ENCODE measurements around the gene ZCCHC14. TPM values are rescaled to one million over a fixed set of nuclear protein-coding genes. Genes with fewer than 3 reads are reported as not detected.

Gene ZCCHC14
- total and polyA plus RNA-seq, 4 donors = 7.4 to 31.1 (median 19.3) TPM

DNA sequence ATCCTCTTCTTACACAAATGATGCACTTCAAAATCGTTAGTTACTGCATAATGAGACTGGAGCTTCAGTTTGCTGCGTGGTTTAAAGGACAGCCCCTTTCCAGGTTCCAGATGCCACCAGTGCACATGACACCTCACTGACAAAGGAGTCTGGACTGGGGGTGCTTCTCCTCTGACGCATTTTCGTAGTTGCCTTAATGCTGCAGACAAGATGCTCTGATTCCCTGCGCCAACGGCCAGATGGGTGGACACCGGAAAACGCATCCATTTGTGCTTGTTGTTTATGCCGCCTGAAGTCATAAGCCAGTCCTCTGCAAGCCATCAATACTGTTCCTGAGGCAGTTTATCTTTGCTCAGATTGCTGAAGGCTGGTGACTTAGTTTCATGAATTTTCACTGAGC lies 125.3 kb downstream of the ZCCHC14 start:
- H3K9ac ChIP-seq (ENCODE audit: insufficient read depth in 1 of 2, low read length in 2 of 2) = no peak overlapping the region
- H3K27ac ChIP-seq (ENCODE audit: low read depth in 1 of 2, low read length in 1 of 2) = no peak overlapping the region
- peaks cover 0 to 6% (median 0%) of the 10 kb centered on the region in 4 donors for H3K36me3 ChIP-seq (ENCODE audit: control insufficient read depth in 4 of 4, insufficient read depth in 4 of 4, low read length in 4 of 4)
- H3K4me3 ChIP-seq = no peak overlapping the region
- H3K9me3 ChIP-seq (ENCODE audit: control insufficient read depth in 4 of 4, insufficient read depth in 3 of 4, low read length in 3 of 4) = no peaks in the 10 kb centered on the region
- H3K4me1 ChIP-seq (ENCODE audit: control insufficient read depth in 5 of 5, insufficient read depth in 5 of 5, low read length in 5 of 5) = peaks cover 2 to 21% (median 9%) of the 10 kb centered on the region in 5 donors
- DNase-seq = no peak
- 87 to 94% methylated on average over 9 of the region's 9 CpGs for WGBS, 2 donors
- H3K27me3 ChIP-seq (ENCODE audit: control insufficient read depth in 3 of 3, insufficient read depth in 3 of 3, low read length in 2 of 3) = no peaks in the 10 kb centered on the region
- ATAC-seq (ENCODE audit: insufficient read depth, low FRiP score) = no peak
- TF ChIP-seq CTCF (IDR thresholded peaks at IDR 0.05; ENCODE audit: control extremely low read depth, extremely low read depth) = no peak

DNA sequence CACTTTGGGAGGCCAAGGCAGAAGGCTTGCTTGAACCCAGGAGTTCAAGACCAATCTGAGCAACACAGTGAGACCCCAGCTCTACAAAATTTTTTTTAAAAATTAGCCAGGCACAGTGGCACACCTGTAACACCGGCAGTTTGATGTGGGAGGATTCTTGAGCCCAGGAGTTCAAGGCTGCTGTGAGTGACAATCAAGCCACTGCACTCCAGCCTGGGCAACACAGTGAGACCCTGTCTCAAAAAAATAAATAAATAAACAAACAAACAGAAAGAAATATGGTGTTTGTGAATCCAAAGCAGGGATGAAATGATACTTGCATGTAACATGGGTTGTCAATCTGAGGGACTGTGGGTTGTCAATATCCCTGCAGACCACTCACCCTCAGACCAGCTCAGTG lies 125.9 kb downstream of the ZCCHC14 start:
- no peak for TF ChIP-seq CTCF (IDR thresholded peaks at IDR 0.05; ENCODE audit: control extremely low read depth, extremely low read depth)
- H3K4me3 ChIP-seq = no peak overlapping the region
- no peak overlapping the region for H3K9ac ChIP-seq (ENCODE audit: insufficient read depth in 1 of 2, low read length in 2 of 2)
- no peaks in the 10 kb centered on the region for H3K9me3 ChIP-seq (ENCODE audit: control insufficient read depth in 4 of 4, insufficient read depth in 3 of 4, low read length in 3 of 4)
- H3K27me3 ChIP-seq (ENCODE audit: control insufficient read depth in 3 of 3, insufficient read depth in 3 of 3, low read length in 2 of 3) = no peaks in the 10 kb centered on the region
- WGBS, 2 donors = 94 to 100% methylated on average over 1 of the region's 1 CpG
- DNase-seq = no peak
- H3K4me1 ChIP-seq (ENCODE audit: control insufficient read depth in 5 of 5, insufficient read depth in 5 of 5, low read length in 5 of 5) = peaks cover 2 to 21% (median 9%) of the 10 kb centered on the region in 5 donors
- ATAC-seq (ENCODE audit: insufficient read depth, low FRiP score) = no peak
- H3K36me3 ChIP-seq (ENCODE audit: control insufficient read depth in 4 of 4, insufficient read depth in 4 of 4, low read length in 4 of 4) = peaks cover 0 to 6% (median 0%) of the 10 kb centered on the region in 4 donors
- H3K27ac ChIP-seq (ENCODE audit: low read depth in 1 of 2, low read length in 1 of 2) = no peak overlapping the region

DNA sequence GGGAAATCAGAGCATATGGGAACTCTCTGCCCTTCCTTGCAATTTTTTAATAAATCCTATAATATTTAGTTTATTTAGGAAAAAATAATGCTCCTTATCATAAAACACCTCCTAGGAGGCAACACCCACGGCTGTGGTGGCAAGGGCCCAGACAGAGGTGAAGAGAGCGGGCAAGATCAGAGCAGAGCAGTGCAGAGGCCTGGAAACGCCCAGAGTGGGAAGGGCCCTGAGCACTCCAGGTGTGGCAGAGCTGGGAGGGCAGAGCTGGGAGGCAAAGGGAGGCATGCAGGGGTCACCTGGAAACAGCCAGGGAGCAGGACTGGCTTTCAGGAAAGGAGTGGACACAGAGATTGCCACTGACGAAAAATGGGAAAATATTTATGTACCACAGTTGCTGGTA lies 126.5 kb downstream of the ZCCHC14 start:
- DNase-seq = no peak
- no peak overlapping the region for H3K4me3 ChIP-seq
- no peaks in the 10 kb centered on the region for H3K9me3 ChIP-seq (ENCODE audit: control insufficient read depth in 4 of 4, insufficient read depth in 3 of 4, low read length in 3 of 4)
- no peak for ATAC-seq (ENCODE audit: insufficient read depth, low FRiP score)
- H3K4me1 ChIP-seq (ENCODE audit: control insufficient read depth in 5 of 5, insufficient read depth in 5 of 5, low read length in 5 of 5) = peaks cover 2 to 21% (median 9%) of the 10 kb centered on the region in 5 donors
- no peak overlapping the region for H3K27ac ChIP-seq (ENCODE audit: low read depth in 1 of 2, low read length in 1 of 2)
- H3K9ac ChIP-seq (ENCODE audit: insufficient read depth in 1 of 2, low read length in 2 of 2) = no peak overlapping the region
- no peak for TF ChIP-seq CTCF (IDR thresholded peaks at IDR 0.05; ENCODE audit: control extremely low read depth, extremely low read depth)
- no peaks in the 10 kb centered on the region for H3K27me3 ChIP-seq (ENCODE audit: control insufficient read depth in 3 of 3, insufficient read depth in 3 of 3, low read length in 2 of 3)
- peaks cover 0 to 10% (median 2%) of the 10 kb centered on the region in 4 donors for H3K36me3 ChIP-seq (ENCODE audit: control insufficient read depth in 4 of 4, insufficient read depth in 4 of 4, low read length in 4 of 4)
- 84 to 90% methylated on average over 4 of the region's 4 CpGs for WGBS, 2 donors

Data from lung (tissue), 12 donors.